ENCODE measurements around the gene CDAN1. TPM values are rescaled to one million over a fixed set of nuclear protein-coding genes. Genes with fewer than 3 reads are reported as not detected.
"Not testable (repeated sequence)": the region's sequence is repeated elsewhere in the genome, so short reads cannot be mapped to it uniquely, and the experiment has no call there.

The CDAN1 gene
- total RNA-seq, 1 experiment from 2014 or later: 15.9 TPM

DNA sequence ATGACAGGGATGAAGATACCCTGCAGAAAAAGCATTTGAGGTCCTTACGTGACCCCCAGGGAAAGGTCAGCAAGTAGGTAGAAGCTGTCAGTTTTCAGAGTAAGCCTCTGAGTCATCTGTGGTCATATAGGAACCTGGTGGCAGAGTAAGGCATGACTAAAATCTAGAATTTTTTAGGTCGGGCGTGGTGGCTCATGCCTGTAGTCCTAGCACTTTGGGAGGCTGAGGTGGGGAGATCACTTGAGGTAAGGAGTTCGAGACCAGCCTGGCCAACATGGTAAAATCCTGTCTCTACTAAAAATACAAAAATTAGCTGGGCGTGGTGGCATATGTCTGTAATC, 56.8 kb downstream of the CDAN1 start:
- H3K27me3 ChIP-seq (ENCODE audit: control insufficient read depth, insufficient read depth, low read length); H3K4me3 ChIP-seq (ENCODE audit: insufficient read depth, low read depth, low read length); H3K36me3 ChIP-seq (replicated peaks; ENCODE audit: control insufficient read depth, insufficient read depth, low read length); DNase-seq: not testable (repeated sequence)

DNA sequence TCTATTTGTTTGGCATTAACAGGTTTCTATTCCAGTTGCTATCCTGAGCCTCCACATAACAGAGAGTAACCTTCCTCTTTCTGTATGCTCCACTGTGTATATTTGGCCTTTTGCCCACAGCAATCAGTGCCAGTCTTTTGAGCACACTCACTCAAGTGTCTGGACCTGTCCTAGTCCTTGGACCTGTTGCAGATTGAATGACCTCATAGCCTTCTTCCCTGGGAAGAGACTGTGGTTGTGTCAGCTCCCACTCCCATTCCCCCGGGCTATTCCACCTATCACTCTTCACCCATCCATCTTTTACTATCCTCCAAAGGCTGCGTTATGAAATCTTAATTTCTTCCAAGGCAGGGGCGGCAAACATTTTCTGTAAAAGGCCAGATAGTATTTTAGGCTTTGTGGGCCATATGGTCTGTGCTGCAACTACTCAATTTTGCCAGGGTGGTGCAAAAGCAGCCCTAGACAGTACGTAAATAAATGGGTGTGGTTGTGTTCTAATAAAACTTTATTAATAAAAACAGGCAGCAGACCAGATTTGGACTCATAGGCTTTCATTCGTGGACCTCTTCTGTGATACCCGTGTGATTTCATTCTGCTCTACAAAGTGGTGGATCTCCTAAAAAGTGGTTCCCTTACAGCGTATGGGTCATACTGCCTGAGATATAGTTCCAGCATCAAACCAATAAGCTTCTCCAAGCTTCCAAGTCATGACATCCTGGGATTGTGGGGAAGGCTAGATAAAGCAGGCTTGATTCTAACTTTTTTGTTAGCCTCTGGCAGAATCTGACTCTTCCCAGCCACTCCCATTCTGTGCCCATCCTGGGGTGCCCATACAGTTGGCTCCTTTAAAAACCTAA, 57.4 kb downstream of the CDAN1 start:
- Histone ChIP-seq H3K36me3 (replicated peaks; ENCODE audit: control insufficient read depth, insufficient read depth, low read length) (peaks cover 3% of the 10 kb centered on the region), H3K4me3 (ENCODE audit: insufficient read depth, low read depth, low read length) (no peak overlapping the region), H3K27me3 (ENCODE audit: control insufficient read depth, insufficient read depth, low read length) (no peaks in the 10 kb centered on the region)
- no peak for DNase-seq

DNA sequence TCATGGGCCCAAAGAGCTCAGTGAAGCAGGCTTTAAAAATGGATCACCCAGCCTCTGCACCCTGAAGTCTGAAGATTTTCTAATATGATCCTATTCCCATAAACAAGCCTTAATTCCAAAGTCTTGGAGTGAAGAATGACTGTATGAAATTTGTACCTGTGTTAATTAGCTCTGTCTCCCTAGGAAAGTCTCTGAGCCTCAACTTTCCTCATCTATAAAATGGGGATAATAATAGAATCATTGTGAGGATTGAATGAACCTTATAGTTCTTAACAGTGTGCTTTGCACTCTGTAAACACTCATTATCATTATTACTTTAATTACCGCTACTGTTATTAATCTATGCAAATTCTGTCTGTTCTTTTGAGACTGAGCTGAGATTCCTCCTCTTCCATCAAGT, 61.9 kb downstream of the CDAN1 start:
- Histone ChIP-seq H3K36me3 (replicated peaks; ENCODE audit: control insufficient read depth, insufficient read depth, low read length) (peaks cover 1% of the 10 kb centered on the region; the same call in 1 of the 2 replicates), H3K27me3 (ENCODE audit: control insufficient read depth, insufficient read depth, low read length) (no peaks in the 10 kb centered on the region), H3K4me3 (ENCODE audit: insufficient read depth, low read depth, low read length) (no peak overlapping the region)
- DNase-seq: no peak

DNA sequence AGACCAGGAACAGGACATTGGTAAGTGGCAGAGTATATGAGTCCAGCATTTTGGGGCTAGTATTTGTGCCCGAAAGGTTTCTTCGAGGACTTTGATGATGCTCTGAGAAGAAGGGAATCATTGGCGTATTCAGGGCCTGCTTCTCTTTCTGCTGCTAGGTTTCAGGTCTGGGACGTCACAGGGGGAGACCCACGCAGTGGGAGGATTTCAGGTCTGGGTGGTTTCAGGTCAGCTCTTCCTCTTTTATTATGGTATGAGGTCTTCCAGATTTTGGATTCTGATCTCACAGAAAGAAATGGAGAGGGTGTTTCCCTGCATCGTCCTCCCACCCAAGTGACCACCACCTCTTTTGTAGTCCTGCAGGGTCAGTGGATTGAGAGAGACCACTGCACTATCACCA, 62.5 kb downstream of the CDAN1 start:
- Histone ChIP-seq H3K27me3 (ENCODE audit: control insufficient read depth, insufficient read depth, low read length) (no peaks in the 10 kb centered on the region), H3K36me3 (replicated peaks; ENCODE audit: control insufficient read depth, insufficient read depth, low read length) (peaks cover 1% of the 10 kb centered on the region; the same call in 1 of the 2 replicates), H3K4me3 (ENCODE audit: insufficient read depth, low read depth, low read length) (no peak overlapping the region)
- DNase-seq: no peak

Other genes starting within 250 kb of the CDAN1 start
- gene ZNF106, start 246.0 kb downstream of the CDAN1 start, total RNA-seq (2014; rRNA removed; shearing (Covaris generic)): 21.8 and 29.2 TPM in 2 replicates
- gene SNAP23, start 241.5 kb downstream of the CDAN1 start, total RNA-seq (2014; rRNA removed; shearing (Covaris generic)): 56.6 and 62.0 TPM in 2 replicates
- 8.6 and 10.3 TPM in 2 replicates for gene LRRC57, start 188.3 kb downstream of the CDAN1 start, total RNA-seq (2014; rRNA removed; shearing (Covaris generic))
- 20.5 and 28.0 TPM in 2 replicates for gene HAUS2, start 188.3 kb downstream of the CDAN1 start, total RNA-seq (2014; rRNA removed; shearing (Covaris generic))
- 1.4 and 2.8 TPM in 2 replicates for gene STARD9, start 161.5 kb downstream of the CDAN1 start, total RNA-seq (2014; rRNA removed; shearing (Covaris generic))
- 4.2 and 6.5 TPM in 2 replicates for gene TTBK2, start 183.7 kb upstream of the CDAN1 start, total RNA-seq (2014; rRNA removed; shearing (Covaris generic))

All from H7 (cell line).